ES-I3 (cell line): Measurements from ENCODE around the gene GNAS.

ENCODE experiments used
- H3K36me3 ChIP-seq: 2 replicates; pipeline ENCODE4 v1.6.1; 2013; ENCODE audit warnings: mild to moderate bottlenecking, low read length, control low read depth, moderate library complexity; ENCODE audit not compliant: insufficient read depth
- H3K4me1 ChIP-seq: 2 replicates; pipeline ENCODE4 v1.6.1; 2013; ENCODE audit warnings: mild to moderate bottlenecking, control low read depth, low read length; ENCODE audit not compliant: insufficient read depth
- H3K9ac ChIP-seq: 2 replicates; pipeline ENCODE4 v1.6.1; 2013; ENCODE audit warnings: low read depth, mild to moderate bottlenecking, low read length, moderate library complexity
- H3K9me3 ChIP-seq: 2 replicates; pipeline ENCODE4 v1.6.1; 2013; ENCODE audit warnings: mild to moderate bottlenecking, low read length, moderate library complexity; ENCODE audit not compliant: control insufficient read depth, insufficient read depth

The GNAS gene

DNA sequence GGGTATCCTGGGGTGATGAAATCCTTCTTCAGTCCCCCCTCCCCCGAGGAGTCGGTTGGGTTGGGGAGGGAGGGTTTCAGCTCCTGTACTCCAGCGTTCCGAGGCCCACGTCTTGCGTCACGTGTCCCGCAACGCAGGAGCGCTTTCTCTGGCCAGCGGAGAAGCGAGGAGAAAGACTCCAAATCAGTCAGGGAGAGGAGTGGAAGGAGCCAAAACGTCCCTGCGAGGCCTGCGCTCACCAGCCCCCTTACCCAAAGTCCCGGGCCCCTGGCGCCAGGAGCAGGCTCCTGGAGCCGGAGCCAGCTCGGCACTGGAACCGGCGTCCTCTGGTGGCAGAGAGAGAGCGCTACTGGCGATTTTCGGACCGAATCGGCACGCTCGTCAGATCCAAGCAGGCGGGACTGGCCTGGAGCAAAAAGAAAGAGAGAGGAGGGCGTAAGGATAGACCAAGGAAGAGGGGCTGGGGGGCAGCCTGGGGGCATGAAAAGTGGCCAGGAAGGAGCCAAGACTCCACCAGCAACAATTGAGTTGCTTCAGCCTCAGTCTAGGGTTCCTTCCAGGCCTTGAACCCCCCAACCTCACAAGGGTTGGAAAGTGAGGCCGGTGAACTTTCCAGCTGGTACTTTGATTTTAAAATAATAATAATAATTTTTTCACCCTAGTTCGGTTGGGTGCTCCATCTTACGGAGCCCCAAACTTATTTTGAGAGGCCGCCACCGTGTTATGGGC lies at the start of gene GNAS:
Gene GNAS, plus strand, starts transcription at position 174 of the 729 bp plus-strand sequence.
- peak within 1 kb of the TSS; percentile 91 for H3K9ac ChIP-seq
- H3K36me3 ChIP-seq, result peaks cover 8% of the 10 kb centered on the region; the same call in 1 of the 2 replicates
- no peaks in the 10 kb centered on the region for H3K9me3 ChIP-seq
- 0 out of 2 replicates have a peak, but pooled peaks cover 7% of the 10 kb centered on the region for H3K4me1 ChIP-seq

DNA sequence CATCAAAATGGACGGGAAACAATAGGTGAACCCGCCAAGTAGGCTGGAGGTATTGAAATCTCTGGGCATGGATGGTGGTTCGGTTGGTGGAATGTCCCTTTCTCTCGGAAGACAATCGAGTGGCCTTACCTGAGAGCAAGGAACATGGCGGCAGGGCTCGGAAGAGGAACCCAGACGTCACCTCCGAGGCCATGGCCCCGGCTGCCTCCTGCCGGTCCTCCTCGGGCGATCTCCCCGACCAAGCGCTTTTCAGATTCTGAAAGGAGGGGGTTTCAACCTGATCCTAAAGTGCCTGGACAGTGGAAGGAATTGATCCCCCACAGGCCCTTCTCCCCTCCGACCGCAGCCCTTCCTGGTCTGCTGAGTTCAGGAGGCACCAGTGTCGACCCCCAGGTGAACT lies 49.0 kb upstream of the GNAS start:
- H3K9ac ChIP-seq, result no peak overlapping the region
- no peaks in the 10 kb centered on the region for H3K9me3 ChIP-seq
- H3K36me3 ChIP-seq, result no peaks in the 10 kb centered on the region
- peaks cover 28% of the 10 kb centered on the region for H3K4me1 ChIP-seq

DNA sequence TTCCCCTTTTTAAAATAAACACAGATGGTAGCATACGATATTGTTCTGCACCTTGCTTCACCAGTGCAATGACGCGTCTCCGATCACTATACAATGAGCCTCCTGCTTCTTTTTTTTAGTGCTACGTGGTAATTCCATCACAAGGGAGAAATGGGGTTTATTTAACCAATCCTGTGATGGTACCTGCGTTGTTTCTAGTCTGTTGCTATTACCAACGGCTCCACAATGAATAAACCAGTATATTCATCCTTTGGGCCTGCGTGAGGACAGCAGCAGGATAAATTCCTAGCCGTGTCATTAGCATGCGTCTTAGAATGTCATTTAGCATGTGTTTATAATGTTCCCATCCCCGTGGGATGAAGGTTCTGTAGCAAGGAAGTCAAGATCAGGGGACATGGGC lies 44.7 kb upstream of the GNAS start:
- H3K36me3 ChIP-seq, result no peaks in the 10 kb centered on the region
- no peak overlapping the region for H3K9ac ChIP-seq
- H3K4me1 ChIP-seq, result peaks cover 8% of the 10 kb centered on the region
- no peaks in the 10 kb centered on the region for H3K9me3 ChIP-seq

DNA sequence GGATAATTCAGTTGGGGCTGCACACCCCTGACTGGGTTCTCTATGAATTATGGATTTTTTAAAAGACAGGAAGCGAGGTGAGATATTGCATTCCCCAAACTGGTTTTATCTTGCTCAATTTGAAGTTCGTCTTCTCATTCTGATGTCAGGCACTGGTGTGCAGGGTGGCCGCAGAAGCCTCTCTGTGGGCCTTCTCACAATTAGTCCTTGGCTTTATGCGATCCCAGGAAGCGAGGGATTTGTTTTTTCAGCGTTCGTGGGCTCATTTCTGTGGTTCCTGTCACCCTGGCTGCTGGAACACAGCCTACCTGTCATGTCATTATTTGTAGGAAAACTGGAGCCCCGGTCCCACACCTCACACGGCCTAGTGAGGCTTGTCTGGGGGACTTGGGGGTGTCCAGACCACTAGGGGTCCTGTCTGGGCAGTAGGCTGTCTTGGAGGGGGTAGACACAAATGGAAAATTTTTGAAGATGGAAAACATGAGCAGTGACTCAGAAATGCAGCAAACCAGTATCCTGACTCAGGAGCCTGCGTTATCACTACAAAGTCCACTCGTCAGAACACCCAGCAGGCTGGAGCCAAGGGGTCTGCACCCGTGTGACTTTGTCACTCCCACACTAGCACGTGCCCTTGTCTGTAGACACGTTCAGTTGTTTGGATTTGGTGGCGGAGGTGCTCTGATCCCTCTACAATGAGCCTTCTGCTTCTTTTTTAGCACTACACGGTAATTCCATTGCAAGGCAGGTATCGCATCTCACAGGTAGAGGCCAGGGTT lies 44.1 kb upstream of the GNAS start:
- Histone ChIP-seq H3K36me3 (no peaks in the 10 kb centered on the region), H3K9me3 (no peaks in the 10 kb centered on the region), H3K4me1 (peaks cover under 1% of the 10 kb centered on the region; the same call in 1 of the 2 replicates), H3K9ac (no peak overlapping the region)

DNA sequence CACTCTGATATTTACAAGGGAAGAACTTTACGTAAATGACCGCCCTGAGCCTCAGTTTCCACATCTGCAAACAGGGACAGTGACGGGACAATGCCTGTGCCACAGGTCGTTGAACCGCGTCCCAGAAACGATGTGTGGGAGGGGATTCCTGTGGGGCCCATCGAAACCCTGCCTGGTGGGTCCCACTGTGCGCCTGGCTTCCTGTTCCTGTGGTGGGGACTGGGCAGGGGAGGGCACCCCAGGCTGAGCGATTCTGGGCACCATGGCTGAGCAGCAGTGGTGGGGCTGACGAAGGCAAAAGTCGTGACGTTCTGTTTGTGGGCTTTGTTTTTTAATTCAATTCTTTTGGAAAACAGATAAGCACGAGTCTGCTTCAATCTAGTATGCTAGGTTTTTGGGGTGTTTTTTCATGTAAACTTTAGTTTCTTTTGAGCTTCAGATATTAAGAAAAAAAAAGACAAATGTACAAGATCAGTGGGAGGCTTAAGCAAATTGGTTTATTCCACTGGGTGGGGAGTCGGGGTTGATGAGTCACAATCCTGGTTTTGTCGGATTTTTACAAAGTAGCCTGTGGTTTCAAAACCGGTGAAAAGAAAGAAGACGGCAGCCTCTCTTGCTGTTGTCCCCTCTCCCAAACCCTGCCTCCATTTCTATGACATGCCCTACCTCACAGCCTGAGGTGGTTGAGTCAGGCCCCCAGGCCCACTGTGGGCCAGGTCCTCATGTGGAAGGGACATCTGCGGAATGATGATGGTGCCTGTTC lies 42.2 kb upstream of the GNAS start:
- H3K9ac ChIP-seq, result no peak overlapping the region
- no peaks in the 10 kb centered on the region for H3K9me3 ChIP-seq
- H3K4me1 ChIP-seq, result no peaks in the 10 kb centered on the region
- no peaks in the 10 kb centered on the region for H3K36me3 ChIP-seq

DNA sequence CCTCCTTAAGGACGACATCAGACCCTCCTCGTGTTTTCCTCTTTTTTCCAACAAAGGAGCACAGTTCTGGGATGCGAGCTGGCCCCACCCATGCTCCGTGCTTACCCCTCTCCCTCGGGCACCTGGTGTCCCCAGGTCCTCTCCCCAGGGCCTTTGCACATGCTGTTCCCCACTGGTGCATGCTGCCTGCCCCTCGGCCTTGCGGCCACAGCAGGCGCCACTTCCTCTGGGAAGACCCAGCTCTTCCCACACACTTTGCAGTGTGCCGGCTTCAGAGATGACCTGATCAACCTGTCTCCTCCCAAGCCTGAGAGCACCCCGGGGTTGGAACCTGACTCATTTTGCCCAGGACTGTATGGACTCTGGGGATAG lies 41.7 kb upstream of the GNAS start:
- no peak overlapping the region for H3K9ac ChIP-seq
- no peaks in the 10 kb centered on the region for H3K9me3 ChIP-seq
- no peaks in the 10 kb centered on the region for H3K4me1 ChIP-seq
- no peaks in the 10 kb centered on the region for H3K36me3 ChIP-seq

DNA sequence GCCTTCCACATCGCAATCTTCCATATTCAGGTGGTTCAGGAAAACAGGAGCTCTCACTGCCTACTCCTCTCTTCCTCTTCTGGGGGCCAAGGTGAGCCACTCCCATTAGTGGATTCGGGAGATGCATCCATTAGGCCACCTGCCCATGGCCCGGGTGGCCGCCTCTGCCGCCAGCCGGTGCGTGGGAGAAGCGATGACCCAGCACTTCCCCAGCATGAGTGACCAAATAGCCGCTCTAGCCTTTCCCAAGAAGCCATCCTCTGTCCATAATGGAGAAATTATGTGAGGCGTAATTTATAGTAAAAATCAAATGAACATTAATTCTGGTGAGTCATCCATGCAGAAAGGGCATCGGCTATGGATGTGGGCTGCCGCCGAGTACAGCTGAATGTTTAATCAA lies 41.2 kb upstream of the GNAS start:
- Histone ChIP-seq H3K36me3 (no peaks in the 10 kb centered on the region), H3K9ac (no peak overlapping the region), H3K4me1 (no peaks in the 10 kb centered on the region), H3K9me3 (no peaks in the 10 kb centered on the region)

DNA sequence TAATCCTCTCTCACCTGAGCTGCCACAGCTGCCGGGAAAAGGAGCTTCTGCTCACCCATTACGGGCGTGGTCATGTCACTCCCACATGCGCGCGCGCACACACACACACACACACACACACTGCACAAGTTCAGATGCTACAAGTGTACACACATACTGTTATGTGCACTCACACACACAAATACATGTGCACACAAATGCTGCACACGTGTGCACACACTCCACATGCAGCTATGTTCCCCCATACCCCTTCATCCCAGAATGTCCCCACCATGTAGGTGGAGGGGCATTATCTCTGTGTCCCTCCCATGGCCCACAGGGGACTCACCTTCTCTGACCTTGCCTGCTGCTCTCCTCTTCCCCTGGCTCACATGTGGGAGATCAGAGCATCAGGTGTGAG lies 39.1 kb upstream of the GNAS start:
- Histone ChIP-seq H3K4me1 (no peaks in the 10 kb centered on the region), H3K9me3 (no peaks in the 10 kb centered on the region), H3K9ac (no peak overlapping the region), H3K36me3 (peaks cover 2% of the 10 kb centered on the region; the same call in 1 of the 2 replicates)

DNA sequence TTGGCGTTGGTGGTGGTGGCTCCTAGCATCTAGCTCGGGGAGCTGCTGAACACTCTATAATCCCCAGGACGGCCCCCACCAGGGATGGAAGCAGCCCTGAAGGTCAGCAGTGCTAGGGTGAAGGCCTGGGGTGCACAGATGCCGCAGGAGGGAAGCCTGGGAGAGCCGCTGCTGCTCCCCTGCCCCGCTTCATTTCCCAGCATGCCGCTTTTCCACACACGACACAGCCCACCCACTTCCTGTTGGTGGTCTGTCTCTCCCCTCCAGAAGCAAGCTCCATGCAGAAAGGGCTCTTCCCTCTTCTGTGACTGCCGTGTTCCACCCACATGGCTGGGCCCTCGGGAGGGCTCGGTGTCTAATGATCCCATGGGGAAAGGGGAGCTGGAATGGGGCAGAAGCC lies 37.1 kb upstream of the GNAS start:
- no peaks in the 10 kb centered on the region for H3K9me3 ChIP-seq
- no peaks in the 10 kb centered on the region for H3K4me1 ChIP-seq
- H3K36me3 ChIP-seq, result peaks cover 16% of the 10 kb centered on the region
- no peak overlapping the region for H3K9ac ChIP-seq

DNA sequence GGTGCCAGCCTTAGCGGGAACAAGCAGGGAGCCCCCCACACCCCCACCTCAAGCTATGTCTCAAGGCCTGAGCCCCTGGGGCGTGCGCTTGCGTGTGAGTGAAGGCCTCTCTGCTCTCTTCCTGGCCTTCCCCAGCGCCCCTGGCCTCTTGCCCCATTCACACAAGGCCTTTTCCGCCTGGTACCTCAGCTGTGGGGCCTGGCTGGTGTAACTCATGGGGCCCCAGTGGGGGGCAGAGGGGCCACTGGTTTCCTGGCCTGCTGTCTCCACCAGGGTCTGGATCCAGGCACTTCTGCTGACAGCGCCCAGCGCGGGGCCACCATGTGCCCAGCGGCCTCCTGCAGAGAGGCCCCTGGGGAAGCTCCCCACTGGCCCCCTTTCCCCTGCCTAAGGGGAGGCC lies 36.5 kb upstream of the GNAS start:
- peaks cover 21% of the 10 kb centered on the region for H3K36me3 ChIP-seq
- H3K9ac ChIP-seq, result no peak overlapping the region

DNA sequence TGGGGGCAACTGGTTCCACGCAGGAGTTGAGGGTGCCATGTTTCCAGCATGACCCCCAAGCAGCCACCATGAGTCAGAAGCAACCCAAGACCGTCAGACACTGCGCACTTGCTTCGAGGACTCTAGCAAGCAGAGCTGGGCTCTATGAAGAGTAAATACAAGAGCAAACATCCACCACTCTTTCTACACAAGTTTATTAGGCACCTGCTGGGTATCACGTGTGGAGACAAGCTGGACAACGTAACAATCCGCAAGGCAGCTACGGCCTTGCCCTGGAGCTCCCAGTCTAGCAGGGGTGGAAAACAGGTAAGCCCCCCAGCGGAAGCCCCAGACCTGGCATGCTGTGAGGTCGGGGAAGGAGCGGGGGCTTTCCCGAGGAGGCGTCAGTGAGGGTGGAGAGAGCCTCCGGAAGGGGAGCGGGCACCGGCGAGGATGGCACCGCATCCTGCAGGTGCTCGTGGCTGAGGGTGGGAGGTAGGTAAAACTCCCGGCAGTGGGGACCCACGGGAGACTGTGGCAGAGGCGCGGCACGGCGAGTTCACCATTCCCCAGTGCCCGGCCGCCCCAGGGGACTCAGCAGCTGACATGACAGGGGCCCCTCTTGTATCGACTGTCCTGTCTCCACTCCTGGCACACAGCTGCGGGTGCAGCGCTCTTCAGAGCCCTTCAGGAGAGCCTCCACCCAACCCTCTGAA lies 35.4 kb upstream of the GNAS start:
- Histone ChIP-seq H3K36me3 (peaks cover 24% of the 10 kb centered on the region), H3K9ac (no peak overlapping the region), H3K9me3 (no peaks in the 10 kb centered on the region)

More for the DNA sequence above, 36.5 kb upstream of the GNAS start:
- Histone ChIP-seq H3K4me1 (no peaks in the 10 kb centered on the region), H3K9me3 (no peaks in the 10 kb centered on the region)

DNA sequence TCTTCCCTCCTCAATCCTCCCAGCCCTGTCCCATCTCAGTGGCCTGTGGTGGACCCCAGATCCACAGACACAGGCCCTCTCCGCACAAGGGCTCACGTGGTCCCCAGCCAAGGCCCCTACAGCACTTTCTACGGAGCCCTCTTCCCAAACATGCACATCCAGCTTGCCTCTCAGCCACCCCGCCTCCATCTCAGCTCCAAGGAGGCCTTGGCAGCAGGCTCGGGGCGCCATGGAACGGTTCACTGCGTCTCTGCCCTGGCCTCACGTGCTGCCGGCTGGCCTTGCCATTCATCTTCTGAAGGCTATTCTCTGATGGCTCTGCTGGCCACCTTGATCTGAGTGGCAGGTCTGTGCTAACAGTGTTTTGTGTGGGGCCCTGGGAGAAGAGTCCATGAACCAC lies 34.8 kb upstream of the GNAS start:
- H3K9me3 ChIP-seq, result no peaks in the 10 kb centered on the region

More for the DNA sequence above, 35.4 kb upstream of the GNAS start:
- H3K4me1 ChIP-seq, result no peaks in the 10 kb centered on the region

DNA sequence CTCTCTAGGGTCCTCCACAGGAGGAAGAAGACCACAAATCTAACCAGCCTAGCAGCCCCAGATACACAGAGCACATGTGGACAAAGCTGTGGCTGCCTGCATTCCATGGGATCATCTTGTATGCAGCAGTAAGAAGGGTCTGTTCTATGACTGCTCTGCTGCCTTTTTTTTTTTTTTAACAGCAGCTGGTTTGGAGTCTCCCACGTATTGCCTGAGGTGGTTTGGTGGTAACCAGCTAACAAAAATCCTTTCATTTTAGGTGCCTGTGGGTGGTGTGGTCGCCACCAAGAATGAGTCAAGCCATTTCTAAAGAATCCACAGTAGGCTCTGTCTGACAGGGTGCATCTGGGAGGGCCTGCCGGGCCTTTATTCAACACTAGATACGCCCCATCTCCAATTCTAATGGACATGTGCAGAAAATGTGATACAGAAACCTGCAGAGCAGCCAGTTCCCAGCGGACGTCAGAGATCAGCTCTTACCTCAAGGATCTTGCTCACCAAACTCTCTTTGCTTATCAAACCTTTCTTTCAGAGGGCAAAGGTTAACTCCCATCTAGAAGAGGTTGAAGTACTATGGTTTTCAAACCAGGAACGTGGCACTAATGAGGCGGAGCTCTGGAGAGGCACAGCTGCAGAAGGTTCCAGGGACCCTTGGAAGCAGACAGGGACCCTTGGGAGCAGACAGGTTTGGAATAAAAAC lies 33.8 kb upstream of the GNAS start:
- H3K9me3 ChIP-seq, result no peaks in the 10 kb centered on the region
- H3K36me3 ChIP-seq, result peaks cover 33% of the 10 kb centered on the region
- no peak overlapping the region for H3K9ac ChIP-seq
- H3K4me1 ChIP-seq, result no peaks in the 10 kb centered on the region

More for the DNA sequence above, 34.8 kb upstream of the GNAS start:
- Histone ChIP-seq H3K36me3 (peaks cover 26% of the 10 kb centered on the region), H3K4me1 (no peaks in the 10 kb centered on the region), H3K9ac (no peak overlapping the region)
